ENCODE results near the gene PPP6R1. TPM values are rescaled to one million over a fixed set of nuclear protein-coding genes. Genes with fewer than 3 reads are reported as not detected.

Gene PPP6R1
- total RNA-seq, 2 donors from 2014 or later = 46.7 to 52.3 TPM

GRCh38 chr19:55287361-55288079 is 28.7 kb upstream of the PPP6R1 start:
- ATAC-seq (ENCODE audit: insufficient number of reproducible peaks, low FRiP score, low read depth) = no peak

GRCh38 chr19:55285229-55285890 is 26.5 kb upstream of the PPP6R1 start:
- DNase-seq (ENCODE audit: low spot score) (no peak), ATAC-seq (ENCODE audit: insufficient number of reproducible peaks, low FRiP score, low read depth) (no peak)
- Histone ChIP-seq H3K27ac (peak overlapping the region; percentile 72 to 76), H3K27me3 (replicated peaks; ENCODE audit: insufficient read depth) (no peaks in the 10 kb centered on the region), H3K4me3 (peak overlapping the region; percentile 80), H3K9me3 (no peaks in the 10 kb centered on the region), H3K36me3 (no peaks in the 10 kb centered on the region), H3K4me1 (ENCODE audit: control insufficient read depth in 1 of 2, low read depth in 2 of 2) (peaks cover 12 to 18% of the 10 kb centered on the region in 2 donors)
- TF ChIP-seq, protein P1, sequence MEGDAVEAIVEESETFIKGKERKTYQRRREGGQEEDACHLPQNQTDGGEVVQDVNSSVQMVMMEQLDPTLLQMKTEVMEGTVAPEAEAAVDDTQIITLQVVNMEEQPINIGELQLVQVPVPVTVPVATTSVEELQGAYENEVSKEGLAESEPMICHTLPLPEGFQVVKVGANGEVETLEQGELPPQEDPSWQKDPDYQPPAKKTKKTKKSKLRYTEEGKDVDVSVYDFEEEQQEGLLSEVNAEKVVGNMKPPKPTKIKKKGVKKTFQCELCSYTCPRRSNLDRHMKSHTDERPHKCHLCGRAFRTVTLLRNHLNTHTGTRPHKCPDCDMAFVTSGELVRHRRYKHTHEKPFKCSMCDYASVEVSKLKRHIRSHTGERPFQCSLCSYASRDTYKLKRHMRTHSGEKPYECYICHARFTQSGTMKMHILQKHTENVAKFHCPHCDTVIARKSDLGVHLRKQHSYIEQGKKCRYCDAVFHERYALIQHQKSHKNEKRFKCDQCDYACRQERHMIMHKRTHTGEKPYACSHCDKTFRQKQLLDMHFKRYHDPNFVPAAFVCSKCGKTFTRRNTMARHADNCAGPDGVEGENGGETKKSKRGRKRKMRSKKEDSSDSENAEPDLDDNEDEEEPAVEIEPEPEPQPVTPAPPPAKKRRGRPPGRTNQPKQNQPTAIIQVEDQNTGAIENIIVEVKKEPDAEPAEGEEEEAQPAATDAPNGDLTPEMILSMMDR (IDR thresholded peaks at IDR 0.05) = no peak

More at GRCh38 chr19:55287361-55288079, 28.7 kb upstream of the PPP6R1 start:
- peaks cover 8 to 12% of the 10 kb centered on the region in 2 donors for H3K4me1 ChIP-seq (ENCODE audit: control insufficient read depth in 1 of 2, low read depth in 2 of 2)
- no peaks in the 10 kb centered on the region for H3K36me3 ChIP-seq
- no peak overlapping the region for H3K4me3 ChIP-seq
- H3K9me3 ChIP-seq = no peaks in the 10 kb centered on the region
- no peak overlapping the region for H3K27ac ChIP-seq
- DNase-seq (ENCODE audit: low spot score) = no peak
- TF ChIP-seq, protein P1 (IDR thresholded peaks at IDR 0.05) = no peak
- H3K27me3 ChIP-seq (replicated peaks; ENCODE audit: insufficient read depth) = no peaks in the 10 kb centered on the region

GRCh38 chr19:55284405-55285058 is 25.7 kb upstream of the PPP6R1 start:
- TF ChIP-seq, protein P1 (IDR thresholded peaks at IDR 0.05) = no peak
- Histone ChIP-seq H3K36me3 (no peaks in the 10 kb centered on the region), H3K4me1 (ENCODE audit: control insufficient read depth in 1 of 2, low read depth in 2 of 2) (peaks cover 12 to 20% of the 10 kb centered on the region in 2 donors), H3K4me3 (peak overlapping the region; percentile 80), H3K9me3 (no peaks in the 10 kb centered on the region), H3K27ac (peak overlapping the region; percentile 72 to 76), H3K27me3 (replicated peaks; ENCODE audit: insufficient read depth) (no peaks in the 10 kb centered on the region)
- ATAC-seq (ENCODE audit: insufficient number of reproducible peaks, low FRiP score, low read depth) (no peak), DNase-seq (ENCODE audit: low spot score) (no peak)

GRCh38 chr19:55283548-55284377 is 24.9 kb upstream of the PPP6R1 start, which contains the start of gene BRSK1:
Gene BRSK1, plus strand, starts transcription at chr19:55283997. Its CDS starts 446 bp downstream, at chr19:55284443.
- Histone ChIP-seq H3K9me3 (no peaks in the 10 kb centered on the region), H3K27me3 (replicated peaks; ENCODE audit: insufficient read depth) (no peaks in the 10 kb centered on the region), H3K4me3 (peak within 1 kb of the TSS; percentile 80), H3K4me1 (ENCODE audit: control insufficient read depth in 1 of 2, low read depth in 2 of 2) (peaks cover 16 to 28% of the 10 kb centered on the region in 2 donors), H3K36me3 (no peaks in the 10 kb centered on the region), H3K27ac (peak within 1 kb of the TSS; percentile 72 to 76)
- TF ChIP-seq, protein P1 (IDR thresholded peaks at IDR 0.05) = no peak
- no peak for ATAC-seq (ENCODE audit: insufficient number of reproducible peaks, low FRiP score, low read depth)
- DNase-seq (ENCODE audit: low spot score) = no peak
